IPS-20b (cell line): ENCODE data around the gene CFAP45.
"Not testable (repeated sequence)": the region's sequence is repeated elsewhere in the genome, so short reads cannot be mapped to it uniquely, and the experiment has no call there.

Experiments used
- H3K27ac ChIP-seq: one replicate; pipeline ENCODE4 v1.5.1; 2013; ENCODE audit warnings: low read length
- H3K27me3 ChIP-seq: 2 replicates; pipeline ENCODE4 v1.6.1; 2013; ENCODE audit warnings: mild to moderate bottlenecking, low read length, inconsistent platforms; ENCODE audit not compliant: insufficient read depth
- H3K36me3 ChIP-seq: 2 replicates; pipeline ENCODE4 v1.6.1; 2013; ENCODE audit warnings: low read depth, mild to moderate bottlenecking, inconsistent platforms, low read length, moderate library complexity; ENCODE audit not compliant: insufficient read depth
- H3K4me1 ChIP-seq: 2 replicates; pipeline ENCODE4 v1.6.1; 2013; ENCODE audit warnings: mild to moderate bottlenecking, control low read depth, inconsistent platforms, low read length, moderate library complexity; ENCODE audit not compliant: insufficient read depth
- H3K4me3 ChIP-seq: 2 replicates; pipeline ENCODE4 v1.5.1; 2013; ENCODE audit warnings: mild to moderate bottlenecking, low read length, inconsistent platforms
- H3K9ac ChIP-seq: 2 replicates; pipeline ENCODE4 v1.6.1; 2013; ENCODE audit warnings: low read depth, mild to moderate bottlenecking, inconsistent platforms, low read length, moderate library complexity
- H3K9me3 ChIP-seq: 2 replicates; pipeline ENCODE4 v1.6.1; 2013; ENCODE audit warnings: mild to moderate bottlenecking, low read depth, low read length, inconsistent platforms; ENCODE audit not compliant: insufficient read depth

Gene CFAP45

GRCh38 chr1:159908031-159908940 lies 8.3 kb upstream of the CFAP45 start:
- Histone ChIP-seq H3K36me3 (no peaks in the 10 kb centered on the region), H3K27me3 (no peaks in the 10 kb centered on the region), H3K4me1 (peaks cover 18% of the 10 kb centered on the region; the same call in 1 of the 2 replicates), H3K27ac (no peak overlapping the region), H3K9ac (no peak overlapping the region), H3K4me3 (no peak overlapping the region), H3K9me3 (no peaks in the 10 kb centered on the region)

GRCh38 chr1:159906960-159907359 lies 7.0 kb upstream of the CFAP45 start:
- no peak overlapping the region for H3K27ac ChIP-seq
- H3K4me1 ChIP-seq, result peaks cover 15% of the 10 kb centered on the region; the same call in 1 of the 2 replicates
- no peaks in the 10 kb centered on the region for H3K36me3 ChIP-seq
- H3K9ac ChIP-seq, result no peak overlapping the region
- H3K9me3 ChIP-seq, result no peaks in the 10 kb centered on the region
- H3K4me3 ChIP-seq, result no peak overlapping the region
- H3K27me3 ChIP-seq, result no peaks in the 10 kb centered on the region; the same call in 1 of the 2 replicates

GRCh38 chr1:159904036-159904435 lies 4.1 kb upstream of the CFAP45 start:
- H3K9me3 ChIP-seq, H3K36me3 ChIP-seq, H3K4me3 ChIP-seq, H3K27ac ChIP-seq, H3K9ac ChIP-seq, H3K4me1 ChIP-seq: not testable (repeated sequence)
- H3K27me3 ChIP-seq, result peaks cover 18% of the 10 kb centered on the region

GRCh38 chr1:159902541-159902940 lies 2.6 kb upstream of the CFAP45 start:
- H3K27me3 ChIP-seq, result peaks cover 18% of the 10 kb centered on the region

GRCh38 chr1:159900755-159901360 lies 893 bp upstream of the CFAP45 start:
- peak overlapping the region; percentile 61; the same call in 1 of the 2 replicates for H3K4me3 ChIP-seq
- H3K27me3 ChIP-seq, result peaks cover 18% of the 10 kb centered on the region
- H3K36me3 ChIP-seq, result no peaks in the 10 kb centered on the region
- H3K4me1 ChIP-seq, result peaks cover 5% of the 10 kb centered on the region; the same call in 1 of the 2 replicates
- no peak overlapping the region for H3K27ac ChIP-seq
- H3K9ac ChIP-seq, result no peak overlapping the region
- no peaks in the 10 kb centered on the region for H3K9me3 ChIP-seq

More at GRCh38 chr1:159902541-159902940, 2.6 kb upstream of the CFAP45 start:
- no peaks in the 10 kb centered on the region for H3K36me3 ChIP-seq
- H3K9me3 ChIP-seq, result no peaks in the 10 kb centered on the region
- H3K9ac ChIP-seq, result no peak overlapping the region
- no peak overlapping the region for H3K27ac ChIP-seq
- H3K4me1 ChIP-seq, result peaks cover 5% of the 10 kb centered on the region; the same call in 1 of the 2 replicates
- H3K4me3 ChIP-seq, result no peak overlapping the region

- peaks cover 18% of the 10 kb centered on the region for H3K27me3 ChIP-seq
- H3K9ac ChIP-seq, H3K36me3 ChIP-seq, H3K27ac ChIP-seq, H3K9me3 ChIP-seq, H3K4me1 ChIP-seq: not testable (repeated sequence)
- H3K4me3 ChIP-seq, result peak overlapping the region; percentile 38; the same call in 1 of the 2 replicates
Measured at GRCh38 chr1:159899634-159900033, 331 bp downstream of the CFAP45 start.

- Histone ChIP-seq H3K27me3 (peaks cover 18% of the 10 kb centered on the region), H3K4me1 (peaks cover 5% of the 10 kb centered on the region; the same call in 1 of the 2 replicates), H3K9ac (no peak overlapping the region), H3K27ac (no peak overlapping the region), H3K4me3 (no peak overlapping the region), H3K36me3 (no peaks in the 10 kb centered on the region), H3K9me3 (no peaks in the 10 kb centered on the region)
Measured at GRCh38 chr1:159898527-159898926, 1.4 kb downstream of the CFAP45 start.

- Histone ChIP-seq H3K4me3 (no peak overlapping the region), H3K9ac (no peak overlapping the region), H3K9me3 (no peaks in the 10 kb centered on the region), H3K27me3 (peaks cover 18% of the 10 kb centered on the region), H3K36me3 (no peaks in the 10 kb centered on the region), H3K27ac (no peak overlapping the region), H3K4me1 (peaks cover 5% of the 10 kb centered on the region; the same call in 1 of the 2 replicates)
Measured at GRCh38 chr1:159897962-159898361, 2.0 kb downstream of the CFAP45 start.

- Histone ChIP-seq H3K9me3 (no peaks in the 10 kb centered on the region), H3K27ac (no peak overlapping the region), H3K4me1 (peaks cover 5% of the 10 kb centered on the region; the same call in 1 of the 2 replicates), H3K9ac (no peak overlapping the region), H3K27me3 (peaks cover 18% of the 10 kb centered on the region), H3K4me3 (no peak overlapping the region), H3K36me3 (no peaks in the 10 kb centered on the region)
Measured at GRCh38 chr1:159896546-159896930, 3.4 kb downstream of the CFAP45 start.

GRCh38 chr1:159895836-159896545 lies 4.0 kb downstream of the CFAP45 start:
- Histone ChIP-seq H3K27me3 (peaks cover 13% of the 10 kb centered on the region), H3K9ac (no peak overlapping the region), H3K4me3 (no peak overlapping the region), H3K4me1 (peaks cover 5% of the 10 kb centered on the region; the same call in 1 of the 2 replicates), H3K9me3 (no peaks in the 10 kb centered on the region), H3K36me3 (no peaks in the 10 kb centered on the region), H3K27ac (no peak overlapping the region)

GRCh38 chr1:159895286-159895685 lies 4.7 kb downstream of the CFAP45 start:
- Histone ChIP-seq H3K9me3 (no peaks in the 10 kb centered on the region), H3K27ac (no peak overlapping the region), H3K27me3 (peaks cover 6% of the 10 kb centered on the region), H3K4me1 (peaks cover under 1% of the 10 kb centered on the region; the same call in 1 of the 2 replicates), H3K9ac (no peak overlapping the region), H3K4me3 (no peak overlapping the region), H3K36me3 (no peaks in the 10 kb centered on the region)
